ENCODE results near the gene TBC1D32. TPM values are rescaled to one million over a fixed set of nuclear protein-coding genes. Genes with fewer than 3 reads are reported as not detected.
"Not testable (repeated sequence)": the region's sequence is repeated elsewhere in the genome, so short reads cannot be mapped to it uniquely, and the experiment has no call there.

Gene TBC1D32
- total RNA-seq, 2 donors from 2014 or later = 2.3 to 10.4 TPM

GRCh38 chr6:121183742-121184141, 150.5 kb downstream of the TBC1D32 start:
- Histone ChIP-seq H3K27ac (no peak overlapping the region), H3K4me3 (no peak overlapping the region)
- TF ChIP-seq CTCF (IDR thresholded peaks at IDR 0.05) = no peak

GRCh38 chr6:121175827-121176226, 158.5 kb downstream of the TBC1D32 start:
- no peak overlapping the region for H3K4me3 ChIP-seq
- no peaks in the 10 kb centered on the region for H3K4me1 ChIP-seq (ENCODE audit: control insufficient read depth in 1 of 2, low read depth in 2 of 2)
- ATAC-seq (ENCODE audit: insufficient number of reproducible peaks, low FRiP score, low read depth) = no peak
- no peak overlapping the region for H3K27ac ChIP-seq
- H3K9me3 ChIP-seq = no peaks in the 10 kb centered on the region
- no peaks in the 10 kb centered on the region for H3K27me3 ChIP-seq (replicated peaks; ENCODE audit: insufficient read depth)
- no peak for DNase-seq (ENCODE audit: low spot score)
- no peak for TF ChIP-seq CTCF (IDR thresholded peaks at IDR 0.05)
- no peaks in the 10 kb centered on the region for H3K36me3 ChIP-seq

More at GRCh38 chr6:121183742-121184141, 150.5 kb downstream of the TBC1D32 start:
- DNase-seq (ENCODE audit: low spot score) (no peak), ATAC-seq (ENCODE audit: insufficient number of reproducible peaks, low FRiP score, low read depth) (no peak)
- Histone ChIP-seq H3K9me3 (no peaks in the 10 kb centered on the region), H3K36me3 (no peaks in the 10 kb centered on the region), H3K4me1 (ENCODE audit: control insufficient read depth in 1 of 2, low read depth in 2 of 2) (no peaks in the 10 kb centered on the region), H3K27me3 (replicated peaks; ENCODE audit: insufficient read depth) (no peaks in the 10 kb centered on the region)

- not testable (repeated sequence) for DNase-seq (ENCODE audit: low spot score); ATAC-seq (ENCODE audit: insufficient number of reproducible peaks, low FRiP score, low read depth); H3K27me3 ChIP-seq (replicated peaks; ENCODE audit: insufficient read depth); H3K4me3 ChIP-seq; H3K27ac ChIP-seq; H3K36me3 ChIP-seq; H3K9me3 ChIP-seq; H3K4me1 ChIP-seq (ENCODE audit: control insufficient read depth in 1 of 2, low read depth in 2 of 2)
Observed at GRCh38 chr6:121172451-121172850, 161.8 kb downstream of the TBC1D32 start.

- H3K4me3 ChIP-seq = no peak overlapping the region
- ATAC-seq (ENCODE audit: insufficient number of reproducible peaks, low FRiP score, low read depth) (no peak), DNase-seq (ENCODE audit: low spot score) (no peak)
- H3K9me3 ChIP-seq = no peaks in the 10 kb centered on the region
- no peaks in the 10 kb centered on the region for H3K27me3 ChIP-seq (replicated peaks; ENCODE audit: insufficient read depth)
- H3K36me3 ChIP-seq = no peaks in the 10 kb centered on the region
- no peak for TF ChIP-seq CTCF (IDR thresholded peaks at IDR 0.05)
- H3K4me1 ChIP-seq (ENCODE audit: control insufficient read depth in 1 of 2, low read depth in 2 of 2) = no peaks in the 10 kb centered on the region
- no peak overlapping the region for H3K27ac ChIP-seq
Observed at GRCh38 chr6:121171879-121172278, 162.4 kb downstream of the TBC1D32 start.

GRCh38 chr6:121161886-121162285, 172.4 kb downstream of the TBC1D32 start:
- no peak for ATAC-seq (ENCODE audit: insufficient number of reproducible peaks, low FRiP score, low read depth)
- TF ChIP-seq CTCF (IDR thresholded peaks at IDR 0.05) = no peak
- no peak overlapping the region for H3K27ac ChIP-seq
- H3K27me3 ChIP-seq (replicated peaks; ENCODE audit: insufficient read depth) = no peaks in the 10 kb centered on the region
- H3K36me3 ChIP-seq = peaks cover 6% of the 10 kb centered on the region
- no peak for DNase-seq (ENCODE audit: low spot score)
- no peaks in the 10 kb centered on the region for H3K4me1 ChIP-seq (ENCODE audit: control insufficient read depth in 1 of 2, low read depth in 2 of 2)
- no peaks in the 10 kb centered on the region for H3K9me3 ChIP-seq
- no peak overlapping the region for H3K4me3 ChIP-seq

- no peak for ATAC-seq (ENCODE audit: insufficient number of reproducible peaks, low FRiP score, low read depth)
- no peaks in the 10 kb centered on the region for H3K27me3 ChIP-seq (replicated peaks; ENCODE audit: insufficient read depth)
Observed at GRCh38 chr6:121160276-121160675, 174.0 kb downstream of the TBC1D32 start.

More at GRCh38 chr6:121160276-121160675, 174.0 kb downstream of the TBC1D32 start:
- DNase-seq (ENCODE audit: low spot score) = no peak
- Histone ChIP-seq H3K4me1 (ENCODE audit: control insufficient read depth in 1 of 2, low read depth in 2 of 2) (no peaks in the 10 kb centered on the region), H3K36me3 (peaks cover 6% of the 10 kb centered on the region), H3K4me3 (no peak overlapping the region), H3K9me3 (no peaks in the 10 kb centered on the region), H3K27ac (no peak overlapping the region)
- no peak for TF ChIP-seq CTCF (IDR thresholded peaks at IDR 0.05)
